Sigmoid colon (tissue), 7 donors: ENCODE data around the gene LRRC72. TPM values are rescaled to one million over a fixed set of nuclear protein-coding genes. Genes with fewer than 3 reads are reported as not detected.

Source experiments
- DNase-seq: peaks from one replicate; pipeline ENCODE4 v3.0.0-alpha.2; 2019
- H3K27ac ChIP-seq, 4 donors: fragments of 200-600 bp; sonication (generic); one replicate each; pipeline ENCODE4 v1.5.1; 2016 to 2019; ENCODE audit warnings: mild to moderate bottlenecking in 1 of 4
- H3K27me3 ChIP-seq, 3 donors: fragments of 200-600 bp; sonication (generic); one replicate each; pipeline ENCODE4 v1.5.1; 2019; ENCODE audit warnings: mild to moderate bottlenecking in 1 of 3
- H3K36me3 ChIP-seq, 4 donors: fragments of 200-600 bp; sonication (generic); one replicate each; pipeline ENCODE4 v1.5.1; 2016 to 2019
- H3K4me1 ChIP-seq, 4 donors: fragments of 200-600 bp; sonication (generic); one replicate each; pipeline ENCODE4 v1.5.1; 2017 to 2019
- H3K4me3 ChIP-seq, 4 donors: fragments of 200-600 bp; sonication (generic); one replicate each; pipeline ENCODE4 v1.5.1; 2017 to 2019; ENCODE audit warnings: mild to moderate bottlenecking in 2 of 4, moderate library complexity in 1 of 4
- H3K9me3 ChIP-seq, 4 donors: fragments of 200-600 bp in 3 of 4; sonication (generic) in 3 of 4; one replicate each; pipeline versions ENCODE4 v1.5.1 to v1.6.1; 2013 to 2019
- CTCF ChIP-seq, 4 experiments: fragments of 450-650 bp in 3 of 4; fragments of 200-600 bp in 1 of 4; IDR thresholded peaks; one replicate each; pipeline ENCODE4 v1.5.1; 2016 to 2019; ENCODE audit warnings: antibody characterized with exemption in 4 of 4, mild to moderate bottlenecking in 3 of 4, moderate library complexity in 2 of 4
- EP300 ChIP-seq, 4 donors: sonication (generic); formaldehyde crosslinking; IDR thresholded peaks; one replicate each; pipeline ENCODE4 v1.6.1; 2017; ENCODE audit warnings: antibody characterized with exemption in 4 of 4
- POLR2A ChIP-seq, 2 donors: fragments of 450-650 bp; IDR thresholded peaks; one replicate each; pipeline ENCODE4 v1.6.1; 2016; ENCODE audit warnings: antibody characterized with exemption in 2 of 2, mild to moderate bottlenecking in 2 of 2, moderate library complexity in 2 of 2
- POLR2AphosphoS5 ChIP-seq, 4 donors: sonication (generic); formaldehyde crosslinking; IDR thresholded peaks; one replicate each; pipeline ENCODE4 v1.6.1; 2017; ENCODE audit warnings: antibody characterized with exemption in 4 of 4
- WGBS, 2 donors: extraction: QIAGEN DNeasy Blood & Tissue Kit; methylation state at CpG; one replicate each; pipeline ENCODE4 v1.1.7; 2013; 5-methylcytosine and 5-hydroxymethylcytosine counted together
- intact Hi-C: fragments of 100-400 bp; cut with DNase I; formaldehyde crosslinking; loops from one replicate; pipeline ENCODE4 v1.15.1; 2023
- polyA plus RNA-seq, 3 donors: library from polyadenylated mRNA; stranded (reverse); fragments of 200-250 nt; gene quantifications; one replicate each; pipeline ENCODE4 v1.2.3, GENCODE V29; 2013
- total RNA-seq, 4 donors: library from RNA; depleted of rRNA; stranded (reverse); fragments of >200 nt; gene quantifications; one replicate each; pipeline ENCODE4 v1.1.0, GENCODE V29; 2016
- donor health status: healthy with polysubstance abuse.
- donor health status: Bipolar disorder and iron deficiency.
- donor health status: healthy.

The LRRC72 gene
- total and polyA plus RNA-seq, 7 donors: not detected

- H3K36me3 ChIP-seq: no peaks in the 10 kb centered on the region
- H3K4me3 ChIP-seq: no peak overlapping the region
- H3K27me3 ChIP-seq: no peaks in the 10 kb centered on the region
- no peaks in the 10 kb centered on the region for H3K9me3 ChIP-seq
- H3K27ac ChIP-seq: no peak overlapping the region
- 85 to 92% methylated on average over 5 of the region's 5 CpGs for WGBS, 2 donors
- no peaks in the 10 kb centered on the region for H3K4me1 ChIP-seq
- intact Hi-C loops: no loop called here
- no peak for DNase-seq
- TF ChIP-seq POLR2AphosphoS5 (IDR thresholded peaks at IDR 0.05) (no peak), POLR2A (IDR thresholded peaks at IDR 0.05) (no peak), CTCF (IDR thresholded peaks at IDR 0.05) (no peak), EP300 (IDR thresholded peaks at IDR 0.05) (no peak)
Observed at GRCh38 chr7:16511314-16511713, 15.3 kb upstream of the LRRC72 start.

- intact Hi-C loops: no loop called here
- H3K27ac ChIP-seq: no peak overlapping the region
- H3K36me3 ChIP-seq: no peaks in the 10 kb centered on the region
- no peaks in the 10 kb centered on the region for H3K27me3 ChIP-seq
- TF ChIP-seq POLR2AphosphoS5 (IDR thresholded peaks at IDR 0.05) (no peak), POLR2A (IDR thresholded peaks at IDR 0.05) (no peak), CTCF (IDR thresholded peaks at IDR 0.05) (no peak), EP300 (IDR thresholded peaks at IDR 0.05) (no peak)
- H3K4me3 ChIP-seq: no peak overlapping the region
- 91 to 96% methylated on average over 7 of the region's 7 CpGs for WGBS, 2 donors
- H3K9me3 ChIP-seq: no peaks in the 10 kb centered on the region
- H3K4me1 ChIP-seq: no peaks in the 10 kb centered on the region
- no peak for DNase-seq
Observed at GRCh38 chr7:16512097-16512496, 14.5 kb upstream of the LRRC72 start.

GRCh38 chr7:16514271-16514670, 12.4 kb upstream of the LRRC72 start:
- TF ChIP-seq EP300 (IDR thresholded peaks at IDR 0.05) (no peak), POLR2A (IDR thresholded peaks at IDR 0.05) (no peak), CTCF (IDR thresholded peaks at IDR 0.05) (no peak), POLR2AphosphoS5 (IDR thresholded peaks at IDR 0.05) (no peak)
- no peaks in the 10 kb centered on the region for H3K36me3 ChIP-seq
- intact Hi-C loops: no loop called here
- WGBS, 2 donors: 73 to 78% methylated on average over 1 of the region's 1 CpG
- H3K4me1 ChIP-seq: no peaks in the 10 kb centered on the region
- no peaks in the 10 kb centered on the region for H3K9me3 ChIP-seq
- DNase-seq: no peak
- no peak overlapping the region for H3K4me3 ChIP-seq
- H3K27ac ChIP-seq: no peak overlapping the region
- H3K27me3 ChIP-seq: no peaks in the 10 kb centered on the region

- Histone ChIP-seq H3K27ac (no peak overlapping the region), H3K9me3 (no peaks in the 10 kb centered on the region), H3K4me1 (no peaks in the 10 kb centered on the region), H3K36me3 (no peaks in the 10 kb centered on the region), H3K4me3 (no peak overlapping the region), H3K27me3 (no peaks in the 10 kb centered on the region)
- DNase-seq: no peak
- TF ChIP-seq CTCF (IDR thresholded peaks at IDR 0.05): no peak
- no peak for TF ChIP-seq POLR2A (IDR thresholded peaks at IDR 0.05)
- no peak for TF ChIP-seq EP300 (IDR thresholded peaks at IDR 0.05)
- no peak for TF ChIP-seq POLR2AphosphoS5 (IDR thresholded peaks at IDR 0.05)
- intact Hi-C loops: no loop called here
Observed at GRCh38 chr7:16514729-16515128, 11.9 kb upstream of the LRRC72 start.
